CD4-positive, alpha-beta T cell treated with Interleukin-6 for 4 hours (primary cell): ENCODE results near the gene ECSCR.
"Not testable (repeated sequence)": the region's sequence is repeated elsewhere in the genome, so short reads cannot be mapped to it uniquely, and the experiment has no call there.

Source experiments
- DNase-seq: peaks from one replicate; pipeline ENCODE4 v3.0.0-alpha.2; 2020; ENCODE audit warnings: mixed read lengths

ECSCR gene

DNA sequence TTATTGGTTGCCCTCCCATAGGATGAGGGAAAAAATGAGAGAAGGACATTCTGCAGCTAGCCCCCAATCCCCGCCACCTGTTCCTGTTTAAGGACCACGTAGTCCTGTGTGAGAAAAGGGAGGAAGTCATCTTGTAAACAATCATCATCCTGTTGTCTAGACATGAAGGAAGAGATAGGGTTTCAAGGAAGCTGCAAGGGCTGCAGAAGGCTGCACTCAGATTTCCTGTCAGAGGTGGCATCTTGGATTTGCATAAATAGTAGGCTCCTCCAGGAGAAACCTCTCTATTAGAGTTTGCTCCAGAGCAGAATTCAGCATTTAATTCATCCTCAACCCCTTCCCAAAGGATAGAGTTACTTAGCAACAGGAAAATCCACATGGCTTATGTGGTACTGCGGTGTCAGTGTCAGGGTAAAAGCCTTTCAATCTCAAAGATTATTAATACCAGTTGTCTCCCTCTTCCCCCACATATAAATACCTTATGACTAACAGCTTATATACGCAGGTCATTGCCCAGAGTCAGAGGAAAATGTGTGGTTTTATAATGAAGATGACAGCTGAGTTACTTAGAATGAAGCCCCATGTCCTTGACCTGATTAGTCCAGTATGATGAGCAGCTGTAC, 18.6 kb downstream of the ECSCR start:
- DNase-seq, result peak; percentile 57

DNA sequence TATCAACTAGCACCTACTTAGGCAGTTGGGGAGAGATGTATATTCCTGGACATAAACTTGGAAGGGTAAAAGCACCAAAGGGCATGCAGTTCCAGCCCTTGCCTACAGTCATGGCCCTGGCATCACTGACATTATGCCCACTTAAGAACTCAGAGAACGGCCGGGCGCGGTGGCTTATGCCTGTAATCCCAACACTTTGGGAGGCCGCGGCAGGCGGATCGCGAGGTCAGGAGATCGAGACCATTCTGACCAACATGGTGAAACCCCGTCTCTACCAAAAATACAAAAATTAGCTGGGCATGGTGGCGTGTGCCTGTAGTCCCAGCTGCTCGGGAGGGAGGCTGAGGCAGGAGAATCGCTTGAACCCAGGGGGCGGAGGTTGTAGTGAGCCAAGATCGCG, 22.1 kb downstream of the ECSCR start:
- not testable (repeated sequence) for DNase-seq

DNA sequence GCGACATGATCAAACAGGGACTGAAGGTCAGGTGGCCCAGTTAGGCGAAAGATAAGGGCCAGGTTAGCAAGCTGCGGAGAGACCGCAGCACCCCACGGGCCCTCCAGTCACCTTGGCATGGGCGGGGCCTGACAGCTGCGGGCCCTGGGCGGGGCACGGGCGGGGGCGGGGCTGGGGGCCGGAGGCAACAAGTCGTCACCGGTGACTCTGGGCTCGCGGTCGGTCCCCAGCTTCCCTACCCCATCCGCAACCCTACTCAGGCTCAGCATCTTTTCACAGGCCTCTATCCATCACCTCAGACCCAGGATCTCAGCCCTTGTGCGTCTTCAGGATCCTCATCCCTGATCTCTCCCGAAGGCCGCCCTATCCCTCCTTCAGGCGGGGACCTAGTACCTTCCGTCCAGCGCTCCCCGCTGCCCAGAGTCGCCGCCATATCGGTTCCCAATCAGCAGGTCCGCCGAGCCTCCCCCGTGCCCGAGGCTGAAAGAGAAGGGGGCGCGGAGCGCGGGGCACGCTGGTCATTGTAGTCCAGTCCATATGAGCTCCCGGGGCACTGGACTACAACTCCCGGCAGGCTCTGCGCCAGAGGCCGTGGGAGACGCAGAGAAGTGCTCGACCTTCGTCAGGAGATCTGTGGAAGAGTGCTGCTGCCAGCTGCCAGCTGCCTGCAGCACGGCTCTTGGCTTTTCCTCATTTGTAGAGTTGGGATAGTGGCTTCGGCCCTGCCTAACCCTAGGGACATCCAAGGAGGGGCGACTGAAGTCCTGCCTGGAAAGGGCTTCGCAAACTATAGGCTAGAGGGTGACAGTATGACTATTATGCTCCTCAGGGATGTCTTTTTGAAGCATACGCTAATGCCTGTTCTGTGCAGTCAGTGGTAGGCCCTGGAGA, 23.3 kb downstream of the ECSCR start, which contains the start of gene DNAJC18:
DNAJC18 (minus strand) TSS at position 513 of the 891 bp plus-strand sequence; CDS start at position 433, 80 bp downstream.
- DNase-seq, result peak; percentile 94

DNA sequence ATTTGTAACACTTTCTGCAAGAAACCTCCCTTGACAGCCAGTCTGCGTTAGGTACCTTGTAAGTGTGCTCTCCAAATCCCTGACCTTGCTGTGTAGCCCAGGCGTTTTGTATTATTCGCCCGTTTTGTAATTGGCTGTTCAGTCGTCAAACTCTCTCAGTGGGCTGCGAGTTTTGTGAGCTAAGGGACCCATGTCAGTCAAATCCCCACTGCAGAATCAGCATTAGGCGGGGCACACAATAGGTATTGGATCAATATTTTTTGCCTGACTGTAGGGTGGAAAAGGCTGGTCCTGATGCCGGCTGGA, 23.9 kb downstream of the ECSCR start:
- DNase-seq, result no peak

DNA sequence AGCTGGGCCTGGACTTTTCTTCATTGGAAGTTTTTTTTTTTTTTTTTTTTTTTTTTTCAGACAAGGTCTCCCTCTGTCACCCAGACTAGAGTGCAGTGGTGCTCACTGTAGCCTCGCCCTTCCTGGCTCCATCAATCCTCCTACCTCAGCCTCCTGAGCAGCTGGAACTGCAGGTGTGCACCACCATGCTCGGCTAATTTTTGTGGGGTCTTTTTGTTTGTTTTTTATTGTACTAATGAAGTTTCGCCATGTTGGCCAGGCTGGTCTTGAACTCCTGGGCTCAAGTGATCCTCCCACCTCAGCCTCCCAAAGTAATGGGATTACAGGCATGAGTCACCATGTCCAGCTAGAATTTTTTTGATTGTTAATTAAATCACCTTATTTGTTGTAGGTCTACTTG, 26.9 kb downstream of the ECSCR start:
- DNase-seq, result no peak

DNA sequence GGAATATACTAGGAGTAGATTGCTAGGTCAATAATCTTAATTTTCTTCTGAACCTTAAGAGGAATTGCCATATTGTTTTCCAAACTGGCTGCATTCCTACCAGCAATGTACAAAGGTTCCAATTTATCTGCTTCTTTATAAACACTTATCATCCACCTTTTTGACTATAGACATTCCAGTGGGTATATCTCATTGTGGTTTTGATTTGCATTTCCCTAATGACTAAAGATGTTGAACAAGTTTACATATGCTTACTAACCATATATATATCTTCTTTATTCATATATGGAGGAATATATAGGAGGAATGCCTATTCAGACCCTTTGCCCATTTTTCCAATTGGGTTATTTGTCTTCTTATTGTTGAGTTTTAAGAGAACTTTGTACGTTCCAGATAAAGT, 30.8 kb downstream of the ECSCR start:
- DNase-seq, result no peak

DNA sequence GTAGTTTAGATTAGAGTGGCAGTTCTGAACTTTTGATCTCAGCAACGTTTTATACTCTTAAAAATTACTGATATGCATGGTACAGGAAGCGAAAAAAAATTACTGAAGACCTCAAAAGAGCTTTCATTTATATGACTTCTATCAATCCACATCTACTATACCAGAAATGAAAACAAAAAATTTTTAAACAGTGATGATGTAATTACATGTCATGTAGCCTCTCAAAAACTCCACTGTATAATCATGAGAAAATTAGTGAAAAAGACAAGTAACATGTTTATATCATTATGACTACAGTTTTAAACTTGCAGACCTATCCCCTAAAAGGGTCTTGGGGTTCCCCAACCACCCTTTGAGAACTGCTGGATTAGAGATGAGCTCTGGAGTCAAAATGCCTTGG, 32.5 kb downstream of the ECSCR start:
- no peak for DNase-seq

DNA sequence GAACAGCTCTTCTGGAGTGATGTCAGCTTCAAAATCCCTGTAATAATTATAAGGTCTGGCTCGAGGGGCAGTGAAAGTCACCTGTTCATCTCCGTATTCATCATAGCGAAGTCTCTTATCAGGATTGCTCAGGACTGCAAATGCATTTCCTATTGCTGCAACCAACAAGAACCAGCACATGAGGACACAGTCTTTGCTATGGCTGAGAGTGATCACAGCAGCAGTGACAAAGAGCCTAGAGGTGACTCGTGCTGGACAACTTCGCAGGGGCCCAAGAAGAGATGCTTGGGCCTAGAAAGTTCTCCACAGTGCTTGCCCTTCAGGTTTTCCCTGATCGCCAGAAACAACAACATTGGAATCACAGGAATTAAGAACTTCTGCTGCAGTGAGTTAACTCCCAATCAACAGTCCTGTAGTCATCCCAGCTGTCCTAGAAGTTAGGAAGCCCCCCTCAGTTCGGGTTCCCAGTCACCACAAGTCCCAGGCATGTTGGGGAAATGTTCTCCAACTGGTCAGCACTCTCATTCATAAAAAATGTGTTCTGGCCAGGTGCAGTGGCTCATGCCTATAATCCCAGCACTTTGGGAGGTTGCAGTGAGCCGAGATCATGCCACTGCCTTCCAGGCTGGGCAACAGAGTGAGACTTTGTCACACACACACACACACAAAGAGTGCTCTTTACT, 36.2 kb downstream of the ECSCR start:
- no peak for DNase-seq

DNA sequence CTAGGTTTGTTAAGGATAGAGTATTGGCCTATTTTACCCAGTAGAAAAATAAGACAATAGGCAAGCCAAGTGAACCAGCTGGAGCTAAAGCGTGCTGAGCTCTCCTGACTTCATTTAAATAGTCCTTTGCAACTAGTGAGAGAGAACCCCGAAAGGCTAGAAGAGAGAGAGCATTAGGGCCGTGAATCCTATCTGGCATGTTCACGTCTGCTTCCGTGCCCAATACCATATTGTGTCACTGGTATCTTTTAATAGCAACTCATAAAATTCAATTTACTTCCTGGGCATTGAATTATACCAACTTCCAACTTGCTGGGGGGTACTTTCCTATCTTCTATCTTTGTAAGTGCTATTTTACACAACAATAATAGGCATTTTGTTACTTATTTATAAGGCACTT, 37.0 kb downstream of the ECSCR start:
- no peak for DNase-seq

DNA sequence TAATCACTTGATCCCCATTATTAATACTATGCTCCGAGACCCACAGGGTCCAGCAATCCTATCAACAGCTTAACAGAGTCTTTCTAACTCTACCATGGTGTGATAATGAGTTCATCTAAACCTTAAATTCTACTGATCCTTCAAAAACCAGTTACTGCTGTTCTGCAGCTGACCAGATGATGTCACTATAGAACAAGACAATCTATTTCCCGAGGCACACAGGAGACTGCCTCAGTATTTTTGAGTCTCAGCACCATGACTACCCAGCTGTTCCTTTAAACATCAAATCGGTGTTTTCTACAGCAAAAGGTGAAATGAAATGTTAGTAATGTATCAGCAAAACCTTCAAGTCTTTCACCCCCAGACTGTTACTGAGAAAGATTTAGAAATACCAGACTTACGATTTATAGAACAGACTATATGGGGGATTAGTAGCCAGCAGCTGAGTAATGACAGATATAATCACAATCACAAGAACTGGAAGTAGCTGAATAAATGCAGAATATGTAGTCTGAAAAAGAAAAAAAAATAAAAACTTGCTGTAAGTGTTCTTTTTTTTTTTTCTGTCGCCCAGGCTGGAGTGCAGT, 40.1 kb downstream of the ECSCR start:
- peak; percentile 66 for DNase-seq

DNA sequence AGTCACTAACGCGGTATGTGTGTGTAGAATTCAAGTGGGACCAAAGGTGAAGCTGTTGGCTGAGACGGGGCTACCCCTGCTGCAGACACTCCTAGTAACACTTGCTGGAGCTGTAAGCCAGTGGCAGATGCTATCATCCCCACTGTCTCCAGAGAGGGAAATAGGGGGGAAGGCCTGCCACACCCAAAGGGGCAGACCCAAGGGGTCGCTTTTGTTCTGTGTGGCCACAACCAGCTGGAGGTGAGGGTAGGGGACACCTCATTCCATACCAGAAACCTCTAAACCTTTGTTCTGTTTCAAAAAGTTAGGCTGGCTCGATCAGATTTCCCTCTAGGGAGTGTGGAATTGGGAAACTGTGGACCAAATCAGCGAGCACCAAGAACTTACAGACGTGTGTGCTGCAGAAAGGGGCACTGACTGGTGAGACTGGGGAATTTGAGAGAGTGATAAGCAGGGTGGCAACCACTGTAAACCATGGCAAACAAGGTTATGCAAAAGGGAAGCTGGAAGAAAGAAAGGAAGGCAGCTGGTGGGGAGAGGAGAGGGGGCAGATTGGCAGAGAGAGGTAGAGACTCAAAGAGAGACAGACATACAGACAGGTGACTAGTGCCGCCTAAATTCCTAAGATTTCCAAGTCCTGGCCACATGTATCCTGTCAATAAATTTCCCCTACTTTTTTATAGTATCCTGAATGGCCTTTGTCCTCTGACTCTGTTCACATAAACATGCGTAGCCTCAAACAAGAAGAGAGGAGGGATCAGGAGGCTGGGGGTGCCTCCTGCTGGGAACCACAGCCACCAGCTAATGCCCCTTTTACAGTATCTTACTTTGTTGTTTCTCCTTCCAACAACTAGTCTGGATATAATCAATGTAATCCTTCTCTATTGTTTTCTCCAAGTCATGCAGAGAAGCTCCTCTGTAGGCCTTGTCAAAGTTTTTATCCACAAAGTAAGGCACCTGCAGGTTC, 43.0 kb downstream of the ECSCR start:
- DNase-seq, result no peak

DNA sequence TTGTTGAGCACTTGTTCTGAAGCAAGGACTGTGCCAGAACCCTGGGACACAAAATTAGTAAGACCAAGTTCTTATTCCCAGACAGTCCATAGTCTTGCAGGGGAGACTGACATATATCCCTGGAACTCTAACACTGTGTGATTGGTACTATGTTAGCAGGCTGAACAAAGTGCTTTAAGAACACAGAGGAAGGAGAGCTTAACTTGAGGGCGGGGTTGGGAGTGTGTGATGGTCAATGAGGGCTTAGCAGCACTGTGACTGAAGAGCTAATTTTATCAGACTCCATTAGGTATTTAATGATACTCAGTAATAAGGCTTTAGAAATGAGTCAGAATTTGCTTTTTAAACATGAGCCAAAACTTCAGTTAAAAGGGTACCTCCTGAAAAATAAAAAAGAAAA, 43.8 kb downstream of the ECSCR start:
- DNase-seq, result no peak

DNA sequence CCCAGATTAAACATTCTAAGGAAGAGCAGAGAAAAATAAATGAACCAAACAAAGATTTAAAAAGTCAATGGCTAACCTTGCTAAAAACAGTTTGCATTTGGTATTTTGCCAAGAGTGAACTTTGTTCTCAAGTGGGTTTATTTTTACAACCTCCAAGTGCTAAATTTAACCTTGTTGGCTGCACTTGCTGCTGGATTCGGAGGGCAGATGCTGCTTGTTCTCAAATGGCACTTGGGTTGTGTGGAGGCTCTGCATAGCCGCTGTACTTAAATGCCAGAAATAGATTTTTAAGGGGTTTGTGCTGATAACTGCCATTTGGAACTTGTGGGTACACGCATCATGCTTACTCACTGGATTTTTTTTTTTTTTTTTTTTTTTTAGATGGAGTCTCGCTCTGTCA, 45.3 kb downstream of the ECSCR start:
- no peak for DNase-seq

DNA sequence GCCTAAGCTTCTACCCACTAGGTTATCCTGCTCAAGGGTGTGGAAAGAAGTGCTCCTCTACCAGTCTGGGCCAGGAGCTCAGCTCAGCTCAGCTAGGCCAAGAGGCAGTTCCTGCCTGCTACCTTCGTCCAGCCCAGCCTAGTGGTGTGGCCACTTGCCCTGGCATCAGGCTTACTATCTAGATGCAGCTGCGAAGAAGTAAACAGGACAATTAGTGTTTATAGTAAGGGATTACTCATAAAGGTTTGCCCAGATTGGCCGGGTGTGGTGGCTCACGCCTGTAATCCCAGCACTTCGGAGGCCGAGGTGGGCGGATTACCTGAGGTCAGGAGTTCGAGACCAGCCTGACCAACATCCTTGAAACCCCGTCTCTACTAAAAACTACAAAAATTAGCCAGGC, 45.9 kb downstream of the ECSCR start:
- DNase-seq, result no peak

DNA sequence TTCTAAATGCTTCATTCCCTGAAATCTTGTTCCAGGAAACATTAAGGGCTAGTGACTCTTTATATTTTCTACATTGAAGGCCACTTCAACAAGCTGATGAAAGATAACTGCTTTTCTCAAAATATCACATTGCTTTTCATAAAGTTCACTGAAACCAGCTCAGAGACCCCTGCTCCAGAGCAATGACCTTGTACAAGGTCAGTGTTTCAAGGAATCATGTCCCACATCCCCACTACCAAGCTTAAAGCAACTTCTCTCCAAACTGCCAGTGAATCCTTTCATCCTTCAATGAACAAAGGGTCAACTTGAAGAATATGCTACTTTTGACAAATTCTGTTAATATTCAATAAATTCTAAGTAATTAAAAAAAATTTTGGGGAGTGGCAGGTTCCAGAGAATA, 46.7 kb downstream of the ECSCR start:
- DNase-seq, result no peak

DNA sequence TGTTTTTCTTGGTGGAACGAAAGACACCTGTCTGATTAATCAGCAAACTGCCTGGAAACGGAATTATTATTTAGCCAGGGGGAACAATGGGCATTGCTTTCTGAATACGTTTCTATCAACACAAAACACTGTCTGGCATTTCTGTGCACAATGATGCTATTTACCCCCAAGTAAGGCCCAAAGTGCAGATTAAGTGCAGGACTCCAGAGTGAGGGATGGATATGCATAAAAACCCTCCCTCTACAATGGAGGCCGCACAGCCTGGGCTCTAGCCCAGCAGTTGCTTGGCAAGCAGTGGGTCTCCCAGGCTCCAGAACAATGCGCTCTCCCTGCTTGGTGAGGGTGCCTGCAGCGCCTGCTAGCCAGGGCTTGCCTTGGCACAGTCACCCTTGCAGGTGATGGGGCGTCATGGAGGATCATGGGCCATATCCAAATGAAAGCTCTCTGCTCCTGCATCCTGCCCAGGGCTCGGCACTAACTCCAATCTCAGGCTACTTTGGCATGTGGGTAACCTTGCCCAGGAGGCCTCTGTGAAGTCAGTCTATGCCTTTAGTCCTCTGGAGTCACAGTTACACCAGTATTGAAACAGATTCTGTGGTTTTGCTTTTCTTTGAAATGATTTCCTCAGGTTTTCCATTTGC, 47.2 kb downstream of the ECSCR start:
- no peak for DNase-seq

DNA sequence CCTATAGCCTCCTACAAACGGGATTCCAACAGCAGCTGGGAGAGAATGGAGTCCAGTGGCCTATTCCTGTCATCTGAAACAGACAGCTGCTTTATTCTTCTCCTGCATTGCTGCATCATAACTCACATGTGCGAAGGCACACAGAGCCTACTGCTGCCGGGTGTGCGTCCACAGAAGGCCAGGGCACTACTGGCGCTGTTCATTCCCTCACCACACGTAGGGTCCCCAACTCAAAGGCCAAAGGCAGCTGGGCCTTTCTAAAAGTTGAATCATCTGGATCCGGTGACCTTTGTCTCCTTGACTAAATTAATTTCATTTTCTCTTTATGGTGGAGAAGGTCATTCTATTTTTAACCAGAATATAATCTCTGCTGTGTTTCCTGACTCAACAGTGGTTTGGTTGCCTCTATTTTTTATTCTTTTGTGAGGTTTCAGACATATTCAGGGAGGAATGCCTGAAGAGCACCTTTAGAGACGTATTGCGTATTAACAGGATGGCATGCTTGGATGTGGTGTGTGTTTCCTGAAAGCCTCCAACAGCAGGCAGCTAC, 47.9 kb downstream of the ECSCR start:
- no peak for DNase-seq

DNA sequence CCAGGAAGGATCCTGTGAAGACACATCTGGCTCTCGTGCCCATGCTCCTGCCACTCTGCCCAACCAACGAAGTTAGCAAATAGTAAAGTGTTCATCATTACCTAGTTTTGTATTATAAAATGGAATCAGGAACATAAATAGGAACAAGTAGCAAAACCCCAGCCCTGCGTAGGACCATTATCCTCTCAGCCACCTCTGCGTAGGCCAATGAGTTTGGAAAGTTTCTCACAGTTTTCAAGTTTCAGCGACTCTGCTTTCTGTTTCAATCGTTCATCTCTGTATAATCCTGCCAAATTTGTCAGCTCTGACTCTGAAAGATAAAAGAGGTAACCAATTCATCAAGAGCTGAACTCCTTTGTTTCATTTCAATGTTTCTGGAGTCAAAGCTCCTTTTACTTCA, 48.6 kb downstream of the ECSCR start:
- no peak for DNase-seq

DNA sequence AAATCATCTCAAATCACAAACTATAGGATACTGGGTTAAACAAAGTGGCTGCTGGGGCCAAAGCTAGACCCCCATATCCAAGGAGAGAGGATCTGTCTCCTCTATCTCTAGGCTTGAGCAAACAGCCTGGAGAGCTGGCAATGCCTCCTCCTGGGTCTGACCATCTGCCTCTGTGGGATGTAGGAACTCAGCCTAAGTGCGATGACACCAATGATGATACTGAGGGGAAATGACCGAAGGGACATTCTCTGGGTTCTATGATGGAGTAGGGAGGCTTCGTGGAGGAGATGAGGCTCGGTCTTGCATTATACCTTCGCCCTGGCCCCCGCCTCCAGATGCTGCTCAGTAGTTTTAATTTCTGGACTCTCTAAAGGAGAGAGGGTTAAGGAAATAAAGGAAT, 49.4 kb downstream of the ECSCR start:
- DNase-seq, result no peak

DNA sequence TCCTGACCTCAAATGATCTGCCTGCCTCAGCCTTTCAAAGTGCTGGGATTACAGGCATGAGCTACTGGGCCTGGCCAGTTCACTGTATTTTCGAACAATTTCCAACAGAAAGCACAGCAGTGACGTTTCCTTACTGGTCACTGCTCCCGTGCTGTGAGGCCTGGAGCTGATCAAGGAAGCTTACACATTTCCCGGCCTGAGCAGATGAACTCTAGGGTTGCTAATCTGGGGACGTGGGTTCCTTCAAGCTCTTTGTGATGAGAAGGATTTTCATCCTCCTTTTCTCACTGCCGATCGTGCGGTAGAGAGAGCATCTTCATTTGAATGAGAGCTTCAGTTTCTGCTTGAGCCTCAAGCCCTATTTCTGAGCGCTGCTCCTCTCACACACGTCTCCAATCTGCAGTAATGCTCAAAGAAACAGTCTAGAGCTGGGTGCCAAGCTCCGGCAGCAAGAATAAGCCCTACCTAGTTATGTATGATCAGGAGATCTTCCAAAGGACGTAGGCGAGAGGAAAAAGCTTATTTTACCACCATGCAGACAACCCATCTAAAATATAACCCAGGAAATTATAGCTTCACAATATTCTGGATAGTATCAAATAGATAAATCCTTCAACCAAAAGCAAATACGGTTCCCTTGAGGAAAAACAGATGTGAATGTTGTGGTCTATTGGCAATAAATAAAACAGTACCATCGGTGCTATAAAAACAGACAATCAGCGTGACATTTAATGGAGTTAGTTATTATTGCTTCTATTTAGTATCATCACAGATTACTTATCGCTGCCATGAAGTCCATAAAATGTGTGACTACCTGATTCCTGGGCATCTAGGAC, 51.3 kb downstream of the ECSCR start:
- DNase-seq, result no peak
